ENCODE data around the gene MFAP3L. TPM values are rescaled to one million over a fixed set of nuclear protein-coding genes. Genes with fewer than 3 reads are reported as not detected.

Gene MFAP3L
- total RNA-seq, 1 experiment from 2014 or later: 5.1 TPM

- Histone ChIP-seq H3K79me1 (ENCODE audit: insufficient read depth, low read depth, low read length, poor library complexity, severe bottlenecking) (no peaks in the 10 kb centered on the region), H3K27me3 (ENCODE audit: insufficient read depth, low read length) (no peaks in the 10 kb centered on the region), H2BK5ac (ENCODE audit: insufficient read length, low read length) (no peak overlapping the region), H3K4me2 (ENCODE audit: insufficient read depth, insufficient read length, low read length) (no peak overlapping the region), H4K20me1 (ENCODE audit: control insufficient read depth, insufficient read depth, insufficient read length) (no peaks in the 10 kb centered on the region), H3K27ac (ENCODE audit: insufficient read length, low read depth, low read length) (no peak overlapping the region), H3K14ac (ENCODE audit: insufficient read depth, low read length) (no peak overlapping the region), H3K4ac (ENCODE audit: low read depth, low read length) (no peak overlapping the region), H4K8ac (replicated peaks; ENCODE audit: insufficient read length, low read depth, low read length) (no peak overlapping the region), H3K4me1 (ENCODE audit: insufficient read depth, low read length) (peaks cover 5% of the 10 kb centered on the region; the same call in 1 of the 2 replicates), H3K23me2 (ENCODE audit: insufficient read length, low read depth, low read length, poor library complexity, severe bottlenecking) (no peaks in the 10 kb centered on the region), H3K9me3 (ENCODE audit: control insufficient read depth, low read depth, low read length) (no peaks in the 10 kb centered on the region), H2AK5ac (ENCODE audit: insufficient read length, low read length) (no peak overlapping the region), H2BK15ac (ENCODE audit: low read depth, low read length) (no peak overlapping the region), H3K23ac (ENCODE audit: insufficient read length, low read depth, low read length) (no peak overlapping the region), H2BK12ac (ENCODE audit: insufficient read length, low read depth, low read length) (no peak overlapping the region), H2AFZ (ENCODE audit: low read length) (no peak overlapping the region), H3K9ac (ENCODE audit: extremely low read depth, insufficient read length, low read length) (no peak overlapping the region), H3T11ph (ENCODE audit: low read length) (no peak overlapping the region), H2BK20ac (ENCODE audit: low read depth, low read length, poor library complexity, severe bottlenecking) (no peak overlapping the region), H3K18ac (ENCODE audit: insufficient read length, low read depth, low read length) (no peak overlapping the region), H2BK120ac (ENCODE audit: low read depth, low read length, poor library complexity, severe bottlenecking) (no peak overlapping the region), H3K79me2 (ENCODE audit: insufficient read depth, low read length) (no peaks in the 10 kb centered on the region), H4K91ac (ENCODE audit: insufficient read length, low read depth, low read length) (no peak overlapping the region), H4K5ac (ENCODE audit: insufficient read length, low read depth, low read length) (no peak overlapping the region), H3K56ac (ENCODE audit: insufficient read length, low read depth, low read length) (no peak overlapping the region)
- DNase-seq: no peak
- H3K9me3 Mint-ChIP-seq: peaks cover 0 to 8% of the 10 kb centered on the region in 2 experiments; a peak in 3 of 5 replicates
- TF ChIP-seq, protein P1, sequence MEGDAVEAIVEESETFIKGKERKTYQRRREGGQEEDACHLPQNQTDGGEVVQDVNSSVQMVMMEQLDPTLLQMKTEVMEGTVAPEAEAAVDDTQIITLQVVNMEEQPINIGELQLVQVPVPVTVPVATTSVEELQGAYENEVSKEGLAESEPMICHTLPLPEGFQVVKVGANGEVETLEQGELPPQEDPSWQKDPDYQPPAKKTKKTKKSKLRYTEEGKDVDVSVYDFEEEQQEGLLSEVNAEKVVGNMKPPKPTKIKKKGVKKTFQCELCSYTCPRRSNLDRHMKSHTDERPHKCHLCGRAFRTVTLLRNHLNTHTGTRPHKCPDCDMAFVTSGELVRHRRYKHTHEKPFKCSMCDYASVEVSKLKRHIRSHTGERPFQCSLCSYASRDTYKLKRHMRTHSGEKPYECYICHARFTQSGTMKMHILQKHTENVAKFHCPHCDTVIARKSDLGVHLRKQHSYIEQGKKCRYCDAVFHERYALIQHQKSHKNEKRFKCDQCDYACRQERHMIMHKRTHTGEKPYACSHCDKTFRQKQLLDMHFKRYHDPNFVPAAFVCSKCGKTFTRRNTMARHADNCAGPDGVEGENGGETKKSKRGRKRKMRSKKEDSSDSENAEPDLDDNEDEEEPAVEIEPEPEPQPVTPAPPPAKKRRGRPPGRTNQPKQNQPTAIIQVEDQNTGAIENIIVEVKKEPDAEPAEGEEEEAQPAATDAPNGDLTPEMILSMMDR (conservative IDR thresholded peaks at IDR 0.05): no peak
- no peak overlapping the region; a peak in 1 of 5 replicates for H3K4me3 Mint-ChIP-seq
- no peak overlapping the region for H3K27ac Mint-ChIP-seq
- peaks cover 7 to 14% of the 10 kb centered on the region in 2 experiments for H3K4me1 Mint-ChIP-seq
- no peaks in the 10 kb centered on the region for H3K27me3 Mint-ChIP-seq (ENCODE audit: low read depth)
- H3K36me3 Mint-ChIP-seq (ENCODE audit: insufficient read depth in 1 of 3, low read depth in 3 of 3): peaks cover 0 to 4% (median 0%) of the 10 kb centered on the region in 3 experiments; a peak in 2 of 7 replicates
- no CpG with 5 or more reads among the region's 4 CpGs for WGBS (ENCODE audit: extremely low coverage, insufficient read length, low lambda C conversion rate)
Measured at GRCh38 chr4:170009291-170009690, 16.9 kb downstream of the MFAP3L start.

Data from H9 (cell line).